NT2/D1 (cell line): Measurements from ENCODE around the gene WRNIP1.

Experiments used
- SUZ12 ChIP-seq: IDR thresholded peaks from 2 replicates; pipeline ENCODE4 v1.6.1; 2011; ENCODE audit not compliant: insufficient read length, insufficient read depth; ENCODE audit errors: extremely low read depth
- ZNF274 ChIP-seq: IDR thresholded peaks from 2 replicates; pipeline ENCODE4 v1.6.1; 2011; ENCODE audit warnings: mild to moderate bottlenecking, low read depth, low read length

DNA sequence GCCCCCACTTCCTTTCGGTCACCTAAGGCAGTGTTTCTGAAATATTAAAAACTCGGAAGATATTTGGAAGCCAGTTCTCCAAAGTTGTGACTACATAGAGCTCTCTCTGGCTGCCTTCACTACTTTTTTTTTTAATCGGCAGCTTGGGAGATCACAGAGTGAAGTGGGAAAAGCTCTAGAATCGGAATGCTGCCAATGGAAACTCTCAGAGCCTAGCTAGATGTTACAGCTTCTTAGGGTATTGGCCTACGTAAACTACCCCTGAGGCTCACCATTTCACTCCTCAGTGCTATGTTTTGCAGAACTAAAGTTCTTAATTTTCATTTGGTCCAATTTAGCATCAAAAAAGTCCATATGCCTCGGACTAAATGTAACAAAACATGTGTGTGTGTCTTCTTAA lies 61.9 kb downstream of the WRNIP1 start:
- TF ChIP-seq SUZ12 (no peak), ZNF274 (no peak)
